HUES6 (cell line): ENCODE data around the gene ADM.

Experiments
- H3K27ac ChIP-seq: 2 replicates; pipeline ENCODE4 v1.7.0; 2013; ENCODE audit warnings: low read depth, mild to moderate bottlenecking, low read length, inconsistent platforms
- H3K27me3 ChIP-seq: 2 replicates; pipeline ENCODE4 v1.6.1; 2013; ENCODE audit warnings: low read length; ENCODE audit not compliant: control insufficient read depth, insufficient read depth
- H3K36me3 ChIP-seq: 2 replicates; pipeline ENCODE4 v1.6.1; 2013; ENCODE audit warnings: low read length; ENCODE audit not compliant: control insufficient read depth, insufficient read depth
- H3K4me1 ChIP-seq: 2 replicates; pipeline ENCODE4 v1.6.1; 2013; ENCODE audit warnings: low read length; ENCODE audit not compliant: control insufficient read depth, insufficient read depth
- H3K4me3 ChIP-seq: 2 replicates; pipeline ENCODE4 v1.5.1; 2013; ENCODE audit warnings: low read depth, low read length
- H3K9ac ChIP-seq: one replicate; pipeline ENCODE4 v1.6.1; 2013; ENCODE audit warnings: mild to moderate bottlenecking, low read length
- H3K9me3 ChIP-seq: 2 replicates; pipeline ENCODE4 v1.6.1; 2013; ENCODE audit warnings: low read depth, low read length; ENCODE audit not compliant: control insufficient read depth, insufficient read depth

ADM gene

DNA sequence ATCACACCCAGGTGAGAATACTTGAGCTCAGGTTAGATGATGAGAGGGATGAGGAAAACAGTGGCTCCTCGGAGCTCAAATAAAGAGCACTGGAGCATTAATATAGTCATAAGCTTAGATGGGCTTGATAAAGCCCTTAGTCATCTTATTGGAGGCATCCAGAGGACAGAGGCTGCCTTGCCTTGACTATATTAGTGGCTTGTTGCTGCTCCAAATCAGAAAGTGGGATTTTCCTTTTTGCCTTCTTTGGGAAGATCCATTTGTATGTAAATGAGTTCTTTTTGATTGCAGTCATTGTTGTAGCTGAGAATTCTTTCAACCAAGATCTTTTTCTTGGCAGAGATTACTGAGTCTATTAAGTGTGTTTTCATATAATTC lies 18.9 kb downstream of the ADM start:
- no peaks in the 10 kb centered on the region for H3K9me3 ChIP-seq
- H3K4me1 ChIP-seq = peaks cover 33% of the 10 kb centered on the region
- H3K4me3 ChIP-seq = no peak overlapping the region
- H3K36me3 ChIP-seq = no peaks in the 10 kb centered on the region
- no peak overlapping the region for H3K27ac ChIP-seq
- no peaks in the 10 kb centered on the region for H3K27me3 ChIP-seq
- H3K9ac ChIP-seq = no peak overlapping the region

DNA sequence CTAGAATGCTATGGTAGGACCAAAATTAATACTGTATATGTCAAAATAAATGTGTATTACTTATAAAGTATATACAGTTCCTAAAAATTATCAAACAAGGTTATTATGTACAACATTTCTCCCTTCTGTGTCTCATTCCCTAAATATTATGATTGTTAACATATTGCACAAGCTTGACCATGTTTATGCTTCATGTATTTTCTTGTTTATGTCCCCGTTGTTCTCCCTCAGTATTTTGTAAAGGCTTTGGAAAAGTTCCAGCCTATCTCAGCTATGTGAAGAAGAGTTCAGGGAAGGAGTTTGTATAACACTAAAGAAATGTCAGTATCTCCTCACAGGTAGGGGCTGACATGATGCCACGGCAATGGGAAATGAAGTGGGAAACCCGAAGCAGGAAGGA lies 19.6 kb downstream of the ADM start:
- no peaks in the 10 kb centered on the region for H3K9me3 ChIP-seq
- H3K9ac ChIP-seq = no peak overlapping the region
- peaks cover 34% of the 10 kb centered on the region for H3K4me1 ChIP-seq
- H3K4me3 ChIP-seq = no peak overlapping the region
- no peaks in the 10 kb centered on the region for H3K36me3 ChIP-seq
- H3K27ac ChIP-seq = no peak overlapping the region
- no peaks in the 10 kb centered on the region for H3K27me3 ChIP-seq

DNA sequence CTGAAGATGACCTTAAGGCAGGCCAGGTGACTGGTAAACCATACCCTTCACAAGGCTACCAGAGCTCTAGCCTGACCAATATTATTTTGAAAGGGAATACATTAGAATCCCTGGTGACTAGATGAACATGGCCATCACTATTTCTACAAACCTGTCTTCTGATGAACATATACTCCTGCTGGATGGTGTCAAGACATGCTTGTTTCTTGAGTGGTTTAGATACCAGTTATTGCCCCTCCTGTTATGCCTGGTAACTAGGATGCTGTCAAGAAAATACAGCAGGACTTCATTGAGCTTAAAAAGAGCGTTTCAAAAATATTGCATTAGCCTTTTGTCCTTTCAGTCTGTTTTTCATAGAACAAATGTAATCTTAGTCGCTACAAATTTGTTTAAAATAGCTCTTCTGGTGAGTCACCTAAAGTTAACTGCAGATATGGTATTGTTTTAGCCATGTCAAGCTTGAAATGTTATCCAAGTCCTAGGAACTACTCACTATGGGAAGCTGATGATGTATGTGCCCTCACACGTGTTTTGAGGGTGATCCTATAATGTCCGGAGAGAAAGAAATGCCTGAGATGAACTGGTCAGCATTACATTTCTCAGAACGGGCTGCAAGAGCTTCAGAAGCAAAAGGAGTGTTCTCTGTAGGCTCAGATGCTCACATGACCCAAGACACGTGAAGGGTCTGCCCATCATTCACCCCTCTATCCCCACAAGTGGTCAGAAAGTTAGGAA lies 20.6 kb downstream of the ADM start:
- Histone ChIP-seq H3K27me3 (no peaks in the 10 kb centered on the region), H3K9ac (no peak overlapping the region), H3K36me3 (no peaks in the 10 kb centered on the region), H3K27ac (no peak overlapping the region), H3K4me3 (no peak overlapping the region), H3K9me3 (no peaks in the 10 kb centered on the region), H3K4me1 (peaks cover 31% of the 10 kb centered on the region)

DNA sequence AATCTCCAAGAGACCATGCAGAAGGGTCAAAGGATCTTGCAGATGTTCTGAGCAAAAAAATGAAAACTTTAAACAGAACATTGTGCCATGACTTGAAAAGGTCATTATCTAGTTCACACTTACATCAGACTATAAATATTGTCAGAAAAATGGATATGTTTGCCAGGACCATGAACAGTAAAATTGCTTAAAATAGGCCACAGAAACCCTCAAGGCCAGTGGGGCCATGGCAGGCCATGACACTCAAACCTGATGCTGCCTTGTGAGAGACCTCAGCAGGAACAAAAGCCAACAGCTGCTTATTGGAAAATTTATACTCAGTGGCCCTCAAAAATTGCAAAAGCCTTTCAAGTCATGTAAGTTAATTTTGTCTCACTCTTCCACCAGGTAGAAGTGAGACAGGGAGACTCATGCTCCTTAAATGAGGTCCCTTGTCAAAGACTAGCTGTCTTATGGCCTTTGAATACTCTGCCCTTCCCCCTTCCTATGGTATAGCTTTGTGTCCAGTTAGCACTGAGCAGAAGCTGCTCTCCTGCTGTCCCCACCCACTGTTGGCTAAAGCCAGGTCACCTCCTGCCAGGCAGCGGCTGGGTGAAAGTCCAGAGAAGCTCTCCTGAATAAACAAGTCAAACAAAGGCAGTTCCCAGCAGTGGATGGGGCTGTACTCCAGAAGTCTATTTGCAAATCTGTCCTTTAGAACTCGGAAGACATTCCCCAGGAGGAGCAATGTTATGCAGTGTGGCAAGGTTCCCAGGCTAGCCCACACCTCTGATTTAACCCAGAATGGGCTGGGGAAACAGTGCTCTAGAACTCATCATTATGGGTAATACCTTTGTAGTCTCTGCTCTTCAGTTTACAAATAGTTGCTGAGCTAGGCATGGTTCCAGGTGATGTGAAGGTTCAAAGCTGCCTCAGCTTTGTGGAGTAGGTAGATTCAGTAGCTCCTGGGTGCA lies 21.4 kb downstream of the ADM start:
- Histone ChIP-seq H3K4me1 (peaks cover 31% of the 10 kb centered on the region), H3K9me3 (no peaks in the 10 kb centered on the region), H3K4me3 (no peak overlapping the region), H3K9ac (no peak overlapping the region), H3K36me3 (no peaks in the 10 kb centered on the region), H3K27me3 (no peaks in the 10 kb centered on the region), H3K27ac (no peak overlapping the region)

DNA sequence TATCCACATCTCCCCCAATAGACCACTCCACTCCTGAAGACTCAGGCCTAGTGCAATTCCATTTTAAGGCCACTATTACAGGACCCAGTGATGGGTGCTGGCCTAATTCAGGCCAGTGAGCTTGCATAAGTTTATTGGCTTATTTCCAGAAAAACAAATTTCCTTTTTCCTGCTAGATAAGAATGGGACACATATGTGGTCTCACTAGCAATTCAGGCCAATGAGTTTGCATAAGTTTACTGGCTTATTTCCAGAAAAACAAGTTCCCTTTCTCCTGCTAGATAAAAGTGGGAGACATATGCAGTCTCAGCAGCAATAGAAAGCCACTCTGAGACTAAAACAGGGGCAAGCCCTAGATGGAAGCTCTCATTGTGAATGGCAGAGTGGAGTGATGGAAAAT lies 22.4 kb downstream of the ADM start:
- Histone ChIP-seq H3K36me3 (no peaks in the 10 kb centered on the region), H3K27me3 (no peaks in the 10 kb centered on the region), H3K9me3 (no peaks in the 10 kb centered on the region), H3K4me3 (no peak overlapping the region), H3K4me1 (peaks cover 31% of the 10 kb centered on the region), H3K9ac (no peak overlapping the region), H3K27ac (no peak overlapping the region)

DNA sequence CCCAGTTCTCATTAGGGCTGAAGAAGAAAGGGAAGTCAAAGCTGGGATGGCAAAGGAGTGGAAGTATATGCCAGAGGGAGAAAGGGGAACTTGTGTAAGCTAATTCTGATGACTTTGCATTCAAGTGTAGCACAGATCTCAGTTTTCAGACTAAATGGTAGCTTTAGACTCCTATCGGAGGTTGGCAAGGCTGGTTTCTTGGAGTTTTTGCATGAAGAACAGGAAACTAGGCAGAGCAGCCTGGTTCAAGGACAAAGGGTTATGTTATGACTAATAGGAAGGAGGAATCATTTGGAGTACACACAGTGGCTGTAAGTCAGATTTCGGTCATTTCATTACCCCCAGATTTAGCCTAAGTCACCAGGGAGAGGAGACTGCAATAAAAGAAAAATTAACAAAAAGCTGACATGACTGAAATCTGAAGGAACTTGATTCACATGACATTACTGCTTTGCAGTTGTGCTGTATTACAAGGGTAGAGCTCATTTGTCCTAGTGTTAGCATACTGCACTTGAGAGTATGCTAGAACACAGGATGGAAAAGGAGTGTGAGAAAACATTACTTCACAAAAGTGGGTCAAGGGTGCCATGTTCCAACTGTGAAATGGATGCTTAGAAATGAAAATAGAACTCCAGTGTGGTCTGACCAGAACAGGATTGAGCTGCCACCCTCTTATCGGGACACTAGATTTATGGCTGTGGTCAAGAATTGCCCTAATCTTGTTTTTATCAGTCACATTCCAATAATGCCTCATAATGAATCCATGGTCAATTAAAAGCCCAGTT lies 23.6 kb downstream of the ADM start:
- H3K4me3 ChIP-seq = no peak overlapping the region
- H3K4me1 ChIP-seq = peaks cover 19% of the 10 kb centered on the region
- no peak overlapping the region for H3K9ac ChIP-seq
- no peaks in the 10 kb centered on the region; the same call in 1 of the 2 replicates for H3K9me3 ChIP-seq
- H3K36me3 ChIP-seq = no peaks in the 10 kb centered on the region
- no peak overlapping the region for H3K27ac ChIP-seq
- H3K27me3 ChIP-seq = no peaks in the 10 kb centered on the region

DNA sequence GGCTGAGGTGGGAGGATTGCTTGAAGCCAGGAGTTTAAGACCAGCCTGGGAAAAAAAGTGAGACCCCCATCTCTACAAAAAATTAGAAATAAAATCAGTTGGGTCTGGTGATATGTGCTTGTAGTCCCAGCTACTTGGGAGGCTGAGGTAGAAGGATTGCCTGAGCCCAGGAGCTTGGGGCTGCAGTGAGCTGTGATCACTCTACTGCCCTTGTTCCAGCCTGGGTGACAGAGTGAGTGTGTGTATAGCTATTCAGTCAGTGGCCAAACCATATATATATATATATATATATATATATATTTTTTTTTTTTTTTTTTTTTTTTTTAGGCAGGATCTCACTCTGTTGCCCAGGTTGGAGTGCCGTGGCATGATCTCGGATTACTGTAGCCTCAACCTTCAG lies 24.5 kb downstream of the ADM start:
- Histone ChIP-seq H3K27ac (no peak overlapping the region), H3K36me3 (no peaks in the 10 kb centered on the region), H3K4me1 (peaks cover 11% of the 10 kb centered on the region), H3K9ac (no peak overlapping the region), H3K9me3 (no peaks in the 10 kb centered on the region; the same call in 1 of the 2 replicates), H3K27me3 (no peaks in the 10 kb centered on the region), H3K4me3 (no peak overlapping the region)

DNA sequence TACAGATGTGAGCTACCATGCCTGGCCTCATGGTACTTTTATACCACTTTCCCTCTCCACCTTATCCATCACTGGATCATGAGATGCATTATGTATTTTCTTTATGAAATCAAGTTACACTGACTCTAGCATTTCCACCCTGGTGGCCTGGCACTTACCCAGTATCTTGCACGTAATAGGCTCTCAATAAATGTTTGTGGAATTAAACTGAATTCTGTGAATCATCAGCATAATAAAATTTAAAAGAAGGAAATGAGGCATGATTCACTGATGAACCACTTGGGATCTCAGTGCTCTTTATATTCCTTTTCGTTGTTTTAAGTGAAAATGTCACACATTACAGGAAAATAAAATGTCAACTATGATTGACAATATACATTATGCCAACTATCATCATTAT lies 25.1 kb downstream of the ADM start:
- Histone ChIP-seq H3K27ac (no peak overlapping the region), H3K4me3 (no peak overlapping the region), H3K9me3 (no peaks in the 10 kb centered on the region; the same call in 1 of the 2 replicates), H3K36me3 (no peaks in the 10 kb centered on the region), H3K9ac (no peak overlapping the region), H3K4me1 (peaks cover 11% of the 10 kb centered on the region), H3K27me3 (no peaks in the 10 kb centered on the region)

DNA sequence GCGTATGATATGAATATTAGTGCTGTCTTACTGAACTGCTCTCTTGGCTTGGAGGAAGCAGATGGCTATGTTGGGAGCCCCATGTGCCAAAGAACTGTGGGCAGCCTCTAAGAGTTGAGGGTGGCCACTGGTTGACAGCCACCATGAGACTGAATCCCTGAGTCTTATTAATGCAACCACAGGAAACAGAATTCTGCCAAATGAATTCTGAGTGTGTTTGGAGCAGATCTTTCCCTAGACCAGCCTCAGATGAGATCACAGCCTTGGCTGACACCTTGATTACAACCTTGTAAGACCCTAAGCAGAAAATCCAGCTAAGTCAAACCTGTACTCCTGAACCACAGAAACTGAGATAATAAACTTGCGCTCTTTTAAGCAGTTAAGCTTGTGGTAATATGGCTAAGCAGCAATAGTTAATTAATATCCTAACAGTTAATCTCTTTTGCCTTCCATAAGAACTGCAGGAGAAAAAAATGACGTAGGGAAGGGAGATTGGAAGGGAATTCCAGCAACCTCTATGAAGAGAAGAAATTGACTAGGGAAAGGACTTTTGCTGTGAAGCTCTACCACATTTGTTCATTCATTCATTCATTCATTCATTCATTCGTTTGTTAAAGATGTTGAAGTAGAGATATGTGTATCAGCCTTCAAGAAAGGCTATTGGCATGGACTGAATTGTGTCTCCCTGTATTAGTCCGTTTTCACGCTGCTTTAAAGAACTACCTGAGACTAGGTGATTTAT lies 26.8 kb downstream of the ADM start:
- H3K4me1 ChIP-seq = peaks cover 7% of the 10 kb centered on the region; the same call in 1 of the 2 replicates
- H3K4me3 ChIP-seq = no peak overlapping the region
- no peaks in the 10 kb centered on the region for H3K36me3 ChIP-seq
- H3K9ac ChIP-seq = no peak overlapping the region
- H3K27me3 ChIP-seq = no peaks in the 10 kb centered on the region
- no peaks in the 10 kb centered on the region; the same call in 1 of the 2 replicates for H3K9me3 ChIP-seq
- no peak overlapping the region for H3K27ac ChIP-seq

DNA sequence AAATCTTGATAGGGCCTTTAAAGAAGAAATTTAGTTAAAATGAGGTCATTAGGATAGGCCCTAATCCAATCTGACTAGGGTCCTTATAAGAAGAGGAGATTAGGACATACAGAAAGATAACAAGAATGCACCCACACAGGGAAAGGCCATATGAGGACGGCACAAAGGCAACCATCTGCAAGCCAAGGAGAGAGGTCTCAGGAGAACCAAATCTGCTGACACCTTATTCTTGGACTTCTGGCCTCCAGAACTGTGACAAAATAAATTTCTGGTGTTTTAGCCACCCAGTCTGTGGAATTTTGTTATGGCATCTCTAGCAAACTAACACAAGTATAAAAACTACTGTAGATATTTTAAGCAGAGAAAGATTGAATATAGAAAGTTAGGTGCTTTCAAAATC lies 28.6 kb downstream of the ADM start:
- H3K4me3 ChIP-seq = no peak overlapping the region
- peaks cover 4% of the 10 kb centered on the region; the same call in 1 of the 2 replicates for H3K4me1 ChIP-seq
- no peak overlapping the region for H3K27ac ChIP-seq
- no peak overlapping the region for H3K9ac ChIP-seq
- H3K27me3 ChIP-seq = no peaks in the 10 kb centered on the region
- no peaks in the 10 kb centered on the region; the same call in 1 of the 2 replicates for H3K9me3 ChIP-seq
- H3K36me3 ChIP-seq = no peaks in the 10 kb centered on the region
